ENCODE results near the gene ALKBH4. TPM values are rescaled to one million over a fixed set of nuclear protein-coding genes. Genes with fewer than 3 reads are reported as not detected.

ALKBH4 gene
- total RNA-seq, 1 experiment from 2014 or later = 31.0 TPM

- Histone ChIP-seq H3K9ac (ENCODE audit: low read length) (no peak overlapping the region), H3K27ac (ENCODE audit: low read length) (no peak overlapping the region), H3K36me3 (ENCODE audit: low read depth, low read length) (no peaks in the 10 kb centered on the region), H3F3A (ENCODE audit: low read length, unreplicated experiment) (no peaks in the 10 kb centered on the region), H4K20me1 (ENCODE audit: low read length) (no peaks in the 10 kb centered on the region), H3K9me2 (replicated peaks; ENCODE audit: low read length) (no peaks in the 10 kb centered on the region), H3K4me2 (ENCODE audit: low read length) (no peak overlapping the region), H3K27me3 (ENCODE audit: low read length) (no peaks in the 10 kb centered on the region), H3K79me2 (ENCODE audit: low read length) (no peaks in the 10 kb centered on the region), H3K9me3 (ENCODE audit: low read length) (no peaks in the 10 kb centered on the region), H3K4me1 (ENCODE audit: insufficient read depth, low read length) (peaks cover 5% of the 10 kb centered on the region; the same call in 1 of the 2 replicates), H3K4me3 (ENCODE audit: low read length) (no peak overlapping the region), H2AFZ (ENCODE audit: low read length) (no peak overlapping the region)
- BruUV-seq (replicated peaks) = TSS peak; percentile 12
- ATAC-seq = no peak
- intact Hi-C loops (cut with micrococcal nuclease) = no loop called here
- TF ChIP-seq EZH2phosphoT487 (IDR thresholded peaks at IDR 0.05; ENCODE audit: borderline replicate concordance, low read length) = no peak
- no peak for TF ChIP-seq CTCF (conservative IDR thresholded peaks at IDR 0.05; ENCODE audit: low read depth, low read length)
- TF ChIP-seq EZH2 (IDR thresholded peaks at IDR 0.05; ENCODE audit: low read length, unreplicated experiment) = no peak
- ChIA-PET POLR2A (ENCODE audit: unreplicated experiment) (no interaction called here), CTCF (no interaction called here)
- DNase-seq = no peak
Observed at GRCh38 chr7:102447311-102447710, 17.4 kb downstream of the ALKBH4 start.

- H3K9me2 ChIP-seq (replicated peaks; ENCODE audit: low read length) = no peaks in the 10 kb centered on the region
- TF ChIP-seq EZH2phosphoT487 (IDR thresholded peaks at IDR 0.05; ENCODE audit: borderline replicate concordance, low read length) (no peak), CTCF (conservative IDR thresholded peaks at IDR 0.05; ENCODE audit: low read depth, low read length) (no peak), EZH2 (IDR thresholded peaks at IDR 0.05; ENCODE audit: low read length, unreplicated experiment) (no peak)
- CTCF ChIA-PET = no interaction called here
- no peak overlapping the region for H3K9ac ChIP-seq (ENCODE audit: low read length)
- H3K36me3 ChIP-seq (ENCODE audit: low read depth, low read length) = no peaks in the 10 kb centered on the region
- H3K4me2 ChIP-seq (ENCODE audit: low read length) = no peak overlapping the region
- no peak overlapping the region for H2AFZ ChIP-seq (ENCODE audit: low read length)
- no peaks in the 10 kb centered on the region for H3F3A ChIP-seq (ENCODE audit: low read length, unreplicated experiment)
- DNase-seq = no peak
- H3K4me3 ChIP-seq (ENCODE audit: low read length) = no peak overlapping the region
- no peak for ATAC-seq
- H3K79me2 ChIP-seq (ENCODE audit: low read length) = no peaks in the 10 kb centered on the region
- H3K27me3 ChIP-seq (ENCODE audit: low read length) = no peaks in the 10 kb centered on the region
- H3K9me3 ChIP-seq (ENCODE audit: low read length) = no peaks in the 10 kb centered on the region
- no peak overlapping the region for H3K27ac ChIP-seq (ENCODE audit: low read length)
- no TSS peak for BruUV-seq (replicated peaks)
- intact Hi-C loops (cut with micrococcal nuclease) = no loop called here
- peaks cover 5% of the 10 kb centered on the region; the same call in 1 of the 2 replicates for H3K4me1 ChIP-seq (ENCODE audit: insufficient read depth, low read length)
- POLR2A ChIA-PET (ENCODE audit: unreplicated experiment) = no interaction called here
- H4K20me1 ChIP-seq (ENCODE audit: low read length) = no peaks in the 10 kb centered on the region
Observed at GRCh38 chr7:102446387-102447156, 18.1 kb downstream of the ALKBH4 start.

GRCh38 chr7:102445674-102446071 is 19.0 kb downstream of the ALKBH4 start:
- intact Hi-C loops (cut with micrococcal nuclease) = no loop called here
- H3K4me3 ChIP-seq (ENCODE audit: low read length) = no peak overlapping the region
- H4K20me1 ChIP-seq (ENCODE audit: low read length) = no peaks in the 10 kb centered on the region
- no peak for TF ChIP-seq CTCF (conservative IDR thresholded peaks at IDR 0.05; ENCODE audit: low read depth, low read length)
- TF ChIP-seq EZH2 (IDR thresholded peaks at IDR 0.05; ENCODE audit: low read length, unreplicated experiment) = no peak
- TF ChIP-seq EZH2phosphoT487 (IDR thresholded peaks at IDR 0.05; ENCODE audit: borderline replicate concordance, low read length) = no peak
- H3K9me2 ChIP-seq (replicated peaks; ENCODE audit: low read length) = no peaks in the 10 kb centered on the region
- ATAC-seq = no peak
- no peak overlapping the region for H3K27ac ChIP-seq (ENCODE audit: low read length)
- no peak overlapping the region for H2AFZ ChIP-seq (ENCODE audit: low read length)
- DNase-seq = no peak
- H3K9me3 ChIP-seq (ENCODE audit: low read length) = no peaks in the 10 kb centered on the region
- H3K4me2 ChIP-seq (ENCODE audit: low read length) = no peak overlapping the region
- CTCF ChIA-PET = no interaction called here
- no TSS peak for BruUV-seq (replicated peaks)
- H3F3A ChIP-seq (ENCODE audit: low read length, unreplicated experiment) = no peaks in the 10 kb centered on the region
- POLR2A ChIA-PET (ENCODE audit: unreplicated experiment) = no interaction called here
- no peaks in the 10 kb centered on the region for H3K36me3 ChIP-seq (ENCODE audit: low read depth, low read length)
- peaks cover 6% of the 10 kb centered on the region for H3K4me1 ChIP-seq (ENCODE audit: insufficient read depth, low read length)
- no peaks in the 10 kb centered on the region for H3K79me2 ChIP-seq (ENCODE audit: low read length)
- H3K27me3 ChIP-seq (ENCODE audit: low read length) = no peaks in the 10 kb centered on the region
- H3K9ac ChIP-seq (ENCODE audit: low read length) = no peak overlapping the region
